ENCODE results near the gene INO80E.

GRCh38 chr16:29990034-29990433, 6.0 kb upstream of the INO80E start:
- no peak for TF ChIP-seq EZH2 (IDR thresholded peaks at IDR 0.05; ENCODE audit: borderline replicate concordance, low read length)
- TF ChIP-seq CTCF (conservative IDR thresholded peaks at IDR 0.05 in 1 of 2, IDR thresholded peaks at IDR 0.05 in 1 of 2; ENCODE audit: extremely low read depth in 1 of 2, insufficient read depth in 1 of 2, low read depth in 1 of 2, low read length in 2 of 2) = no peak

Measured in mammary epithelial cell (primary cell).